ENCODE results near the gene CEP126. TPM values are rescaled to one million over a fixed set of nuclear protein-coding genes. Genes with fewer than 3 reads are reported as not detected.

CEP126 gene
- total and polyA plus RNA-seq, 2 of the 13 experiments (the other 11 are each of a cell fraction or from before 2014, with no cell fraction given), result 1.4 to 1.7 TPM

DNA sequence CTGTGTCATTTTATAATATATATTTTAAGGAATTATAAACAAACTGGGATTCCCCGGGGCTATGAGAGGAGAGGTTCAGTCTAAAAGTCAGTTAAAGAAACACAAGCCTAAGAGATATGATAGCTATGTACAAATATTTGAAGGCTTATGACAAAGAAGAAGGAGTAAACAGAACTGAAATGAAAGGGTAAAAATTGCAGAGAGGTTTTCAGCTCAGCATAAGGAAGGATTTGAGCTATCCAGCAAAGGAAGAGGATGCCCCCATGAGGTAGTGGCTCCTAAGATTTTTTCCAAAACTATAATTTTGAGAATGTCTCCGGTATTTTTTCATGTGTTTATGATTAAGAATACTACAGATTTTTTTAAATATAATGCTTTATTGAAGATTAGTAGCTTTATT, 59.4 kb downstream of the CEP126 start (continued):
- TF ChIP-seq, protein P1, sequence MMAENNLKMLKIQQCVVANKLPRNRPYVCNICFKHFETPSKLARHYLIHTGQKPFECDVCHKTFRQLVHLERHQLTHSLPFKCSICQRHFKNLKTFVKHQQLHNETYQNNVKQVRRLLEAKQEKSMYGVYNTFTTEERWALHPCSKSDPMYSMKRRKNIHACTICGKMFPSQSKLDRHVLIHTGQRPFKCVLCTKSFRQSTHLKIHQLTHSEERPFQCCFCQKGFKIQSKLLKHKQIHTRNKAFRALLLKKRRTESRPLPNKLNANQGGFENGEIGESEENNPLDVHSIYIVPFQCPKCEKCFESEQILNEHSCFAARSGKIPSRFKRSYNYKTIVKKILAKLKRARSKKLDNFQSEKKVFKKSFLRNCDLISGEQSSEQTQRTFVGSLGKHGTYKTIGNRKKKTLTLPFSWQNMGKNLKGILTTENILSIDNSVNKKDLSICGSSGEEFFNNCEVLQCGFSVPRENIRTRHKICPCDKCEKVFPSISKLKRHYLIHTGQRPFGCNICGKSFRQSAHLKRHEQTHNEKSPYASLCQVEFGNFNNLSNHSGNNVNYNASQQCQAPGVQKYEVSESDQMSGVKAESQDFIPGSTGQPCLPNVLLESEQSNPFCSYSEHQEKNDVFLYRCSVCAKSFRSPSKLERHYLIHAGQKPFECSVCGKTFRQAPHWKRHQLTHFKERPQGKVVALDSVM (CRISPR knock-in tag; IDR thresholded peaks at IDR 0.05), result no peak
- no peak for TF ChIP-seq ZNF775 (CRISPR knock-in tag; IDR thresholded peaks at IDR 0.05; ENCODE audit: borderline replicate concordance)
- no peak for TF ChIP-seq HOXA3 (CRISPR knock-in tag; IDR thresholded peaks at IDR 0.05)
- TF ChIP-seq, protein P2, sequence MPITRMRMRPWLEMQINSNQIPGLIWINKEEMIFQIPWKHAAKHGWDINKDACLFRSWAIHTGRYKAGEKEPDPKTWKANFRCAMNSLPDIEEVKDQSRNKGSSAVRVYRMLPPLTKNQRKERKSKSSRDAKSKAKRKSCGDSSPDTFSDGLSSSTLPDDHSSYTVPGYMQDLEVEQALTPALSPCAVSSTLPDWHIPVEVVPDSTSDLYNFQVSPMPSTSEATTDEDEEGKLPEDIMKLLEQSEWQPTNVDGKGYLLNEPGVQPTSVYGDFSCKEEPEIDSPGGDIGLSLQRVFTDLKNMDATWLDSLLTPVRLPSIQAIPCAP (CRISPR knock-in tag; IDR thresholded peaks at IDR 0.05; ENCODE audit: low read depth), result no peak
- TF ChIP-seq, protein P3, sequence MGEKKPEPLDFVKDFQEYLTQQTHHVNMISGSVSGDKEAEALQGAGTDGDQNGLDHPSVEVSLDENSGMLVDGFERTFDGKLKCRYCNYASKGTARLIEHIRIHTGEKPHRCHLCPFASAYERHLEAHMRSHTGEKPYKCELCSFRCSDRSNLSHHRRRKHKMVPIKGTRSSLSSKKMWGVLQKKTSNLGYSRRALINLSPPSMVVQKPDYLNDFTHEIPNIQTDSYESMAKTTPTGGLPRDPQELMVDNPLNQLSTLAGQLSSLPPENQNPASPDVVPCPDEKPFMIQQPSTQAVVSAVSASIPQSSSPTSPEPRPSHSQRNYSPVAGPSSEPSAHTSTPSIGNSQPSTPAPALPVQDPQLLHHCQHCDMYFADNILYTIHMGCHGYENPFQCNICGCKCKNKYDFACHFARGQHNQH (CRISPR knock-in tag; IDR thresholded peaks at IDR 0.05), result no peak
- peak; percentile 51 for TF ChIP-seq STAG1 (CRISPR knock-in tag; IDR thresholded peaks at IDR 0.05)
- no peak for TF ChIP-seq ZNF552 (CRISPR knock-in tag; IDR thresholded peaks at IDR 0.05; ENCODE audit: borderline replicate concordance)
- no peak for TF ChIP-seq HHEX (CRISPR knock-in tag; IDR thresholded peaks at IDR 0.05)
- TF ChIP-seq SIX4 (CRISPR knock-in tag; IDR thresholded peaks at IDR 0.05), result no peak
- no peak for TF ChIP-seq MED8 (CRISPR knock-in tag; IDR thresholded peaks at IDR 0.05; ENCODE audit: insufficient replicate concordance)
- TF ChIP-seq ZNF101 (CRISPR knock-in tag; IDR thresholded peaks at IDR 0.05; ENCODE audit: borderline replicate concordance, low read depth), result no peak
- TF ChIP-seq SNAPC2 (CRISPR knock-in tag; IDR thresholded peaks at IDR 0.05), result no peak
- TF ChIP-seq ZNF256 (CRISPR knock-in tag; conservative IDR thresholded peaks at IDR 0.05), result no peak
- TF ChIP-seq SALL2 (CRISPR knock-in tag; IDR thresholded peaks at IDR 0.05), result no peak
- TF ChIP-seq BORCS8-MEF2B (CRISPR knock-in tag; IDR thresholded peaks at IDR 0.05), result no peak
- TF ChIP-seq ELF4 (CRISPR knock-in tag; IDR thresholded peaks at IDR 0.05; ENCODE audit: borderline replicate concordance), result no peak
- TF ChIP-seq, protein P4, sequence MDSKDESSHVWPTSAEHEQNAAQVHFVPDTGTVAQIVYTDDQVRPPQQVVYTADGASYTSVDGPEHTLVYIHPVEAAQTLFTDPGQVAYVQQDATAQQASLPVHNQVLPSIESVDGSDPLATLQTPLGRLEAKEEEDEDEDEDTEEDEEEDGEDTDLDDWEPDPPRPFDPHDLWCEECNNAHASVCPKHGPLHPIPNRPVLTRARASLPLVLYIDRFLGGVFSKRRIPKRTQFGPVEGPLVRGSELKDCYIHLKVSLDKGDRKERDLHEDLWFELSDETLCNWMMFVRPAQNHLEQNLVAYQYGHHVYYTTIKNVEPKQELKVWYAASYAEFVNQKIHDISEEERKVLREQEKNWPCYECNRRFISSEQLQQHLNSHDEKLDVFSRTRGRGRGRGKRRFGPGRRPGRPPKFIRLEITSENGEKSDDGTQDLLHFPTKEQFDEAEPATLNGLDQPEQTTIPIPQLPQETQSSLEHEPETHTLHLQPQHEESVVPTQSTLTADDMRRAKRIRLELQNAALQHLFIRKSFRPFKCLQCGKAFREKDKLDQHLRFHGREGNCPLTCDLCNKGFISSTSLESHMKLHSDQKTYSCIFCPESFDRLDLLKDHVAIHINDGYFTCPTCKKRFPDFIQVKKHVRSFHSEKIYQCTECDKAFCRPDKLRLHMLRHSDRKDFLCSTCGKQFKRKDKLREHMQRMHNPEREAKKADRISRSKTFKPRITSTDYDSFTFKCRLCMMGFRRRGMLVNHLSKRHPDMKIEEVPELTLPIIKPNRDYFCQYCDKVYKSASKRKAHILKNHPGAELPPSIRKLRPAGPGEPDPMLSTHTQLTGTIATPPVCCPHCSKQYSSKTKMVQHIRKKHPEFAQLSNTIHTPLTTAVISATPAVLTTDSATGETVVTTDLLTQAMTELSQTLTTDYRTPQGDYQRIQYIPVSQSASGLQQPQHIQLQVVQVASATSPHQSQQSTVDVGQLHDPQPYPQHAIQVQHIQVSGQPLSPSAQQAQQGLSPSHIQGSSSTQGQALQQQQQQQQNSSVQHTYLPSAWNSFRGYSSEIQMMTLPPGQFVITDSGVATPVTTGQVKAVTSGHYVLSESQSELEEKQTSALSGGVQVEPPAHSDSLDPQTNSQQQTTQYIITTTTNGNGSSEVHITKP (CRISPR knock-in tag; IDR thresholded peaks at IDR 0.05; ENCODE audit: low read depth), result no peak
- no peak for TF ChIP-seq ZBTB21 (CRISPR knock-in tag; IDR thresholded peaks at IDR 0.05)
- TF ChIP-seq, protein P5, sequence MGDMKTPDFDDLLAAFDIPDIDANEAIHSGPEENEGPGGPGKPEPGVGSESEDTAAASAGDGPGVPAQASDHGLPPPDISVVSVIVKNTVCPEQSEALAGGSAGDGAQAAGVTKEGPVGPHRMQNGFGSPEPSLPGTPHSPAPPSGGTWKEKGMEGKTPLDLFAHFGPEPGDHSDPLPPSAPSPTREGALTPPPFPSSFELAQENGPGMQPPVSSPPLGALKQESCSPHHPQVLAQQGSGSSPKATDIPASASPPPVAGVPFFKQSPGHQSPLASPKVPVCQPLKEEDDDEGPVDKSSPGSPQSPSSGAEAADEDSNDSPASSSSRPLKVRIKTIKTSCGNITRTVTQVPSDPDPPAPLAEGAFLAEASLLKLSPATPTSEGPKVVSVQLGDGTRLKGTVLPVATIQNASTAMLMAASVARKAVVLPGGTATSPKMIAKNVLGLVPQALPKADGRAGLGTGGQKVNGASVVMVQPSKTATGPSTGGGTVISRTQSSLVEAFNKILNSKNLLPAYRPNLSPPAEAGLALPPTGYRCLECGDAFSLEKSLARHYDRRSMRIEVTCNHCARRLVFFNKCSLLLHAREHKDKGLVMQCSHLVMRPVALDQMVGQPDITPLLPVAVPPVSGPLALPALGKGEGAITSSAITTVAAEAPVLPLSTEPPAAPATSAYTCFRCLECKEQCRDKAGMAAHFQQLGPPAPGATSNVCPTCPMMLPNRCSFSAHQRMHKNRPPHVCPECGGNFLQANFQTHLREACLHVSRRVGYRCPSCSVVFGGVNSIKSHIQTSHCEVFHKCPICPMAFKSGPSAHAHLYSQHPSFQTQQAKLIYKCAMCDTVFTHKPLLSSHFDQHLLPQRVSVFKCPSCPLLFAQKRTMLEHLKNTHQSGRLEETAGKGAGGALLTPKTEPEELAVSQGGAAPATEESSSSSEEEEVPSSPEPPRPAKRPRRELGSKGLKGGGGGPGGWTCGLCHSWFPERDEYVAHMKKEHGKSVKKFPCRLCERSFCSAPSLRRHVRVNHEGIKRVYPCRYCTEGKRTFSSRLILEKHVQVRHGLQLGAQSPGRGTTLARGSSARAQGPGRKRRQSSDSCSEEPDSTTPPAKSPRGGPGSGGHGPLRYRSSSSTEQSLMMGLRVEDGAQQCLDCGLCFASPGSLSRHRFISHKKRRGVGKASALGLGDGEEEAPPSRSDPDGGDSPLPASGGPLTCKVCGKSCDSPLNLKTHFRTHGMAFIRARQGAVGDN (CRISPR knock-in tag; IDR thresholded peaks at IDR 0.05), result no peak

Measured in HepG2 (cell line).